Retinal pigment epithelial cell (primary cell): ENCODE data around the gene PAK1.

Experiments
- DNase-seq: peaks from one replicate; pipeline ENCODE4 v3.0.0-alpha.2; 2010; ENCODE audit warnings: low read depth
- H3K4me3 ChIP-seq: 2 replicates; pipeline ENCODE4 v1.5.1; 2011; ENCODE audit warnings: mild to moderate bottlenecking, low read length, control low read depth, moderate library complexity
- CTCF ChIP-seq: conservative IDR thresholded peaks from 2 replicates; pipeline ENCODE4 v1.5.1; 2011; ENCODE audit warnings: low read depth, low read length, control low read depth, inconsistent platforms

Gene PAK1

GRCh38 chr11:77413850-77414460 is 59.9 kb downstream of the PAK1 start:
- TF ChIP-seq CTCF, result no peak
- H3K4me3 ChIP-seq, result no peak overlapping the region
- DNase-seq, result no peak

GRCh38 chr11:77412814-77413213 is 61.1 kb downstream of the PAK1 start:
- no peak for TF ChIP-seq CTCF
- DNase-seq, result no peak
- no peak overlapping the region for H3K4me3 ChIP-seq

GRCh38 chr11:77411717-77412441 is 62.0 kb downstream of the PAK1 start:
- DNase-seq, result peak; percentile 56
- H3K4me3 ChIP-seq, result peak overlapping the region; percentile 55
- TF ChIP-seq CTCF, result no peak

GRCh38 chr11:77411137-77411707 is 62.7 kb downstream of the PAK1 start:
- TF ChIP-seq CTCF, result no peak
- no peak for DNase-seq
- peak overlapping the region; percentile 55 for H3K4me3 ChIP-seq

- no peak for DNase-seq
- no peak for TF ChIP-seq CTCF
- no peak overlapping the region for H3K4me3 ChIP-seq
Observed at GRCh38 chr11:77410076-77410827, 63.6 kb downstream of the PAK1 start.

GRCh38 chr11:77409046-77409445 is 64.8 kb downstream of the PAK1 start:
- no peak overlapping the region for H3K4me3 ChIP-seq
- TF ChIP-seq CTCF, result no peak
- no peak for DNase-seq
